K562 (cell line): Measurements from ENCODE around the gene HOXC5. TPM values are rescaled to one million over a fixed set of nuclear protein-coding genes. Genes with fewer than 3 reads are reported as not detected.

ENCODE experiments used
- ATAC-seq: fragments of 200-7000 bp; cut with Tn5 transposase; 3 replicates; pipeline ENCODE4 v1.9.1; 2020; ENCODE audit warnings: moderate library complexity
- BruUV-seq: library from RNA; stranded (reverse); fragments of 400-500 nt; replicated peaks from 2 replicates; lab custom pipeline; 2021; lab: Mats Ljungman, UMichigan
- CTCF ChIA-PET: fragments of 300-600 bp; formaldehyde crosslinking; extraction: SDS; loops from one replicate; lab custom pipeline; 2021; ENCODE audit warnings: low intra/inter-chr PET ratio; lab: Yijun Ruan, JAX
- POLR2A ChIA-PET: fragments of 300-600, 350-650 bp; sonication (Branson Sonifier 250); formaldehyde crosslinking; extraction: SDS; loops from one replicate; lab custom pipeline; 2021; ENCODE audit warnings: antibody characterized with exemption, inconsistent platforms; lab: Yijun Ruan, JAX
- DNase-seq, 4 experiments: peaks; one replicate each; pipeline versions ENCODE4 v3.0.0 to v3.0.0-alpha.2; 2011 to 2018; ENCODE audit warnings: low spot score in 3 of 4, mixed read lengths in 3 of 4; ENCODE audit errors: extremely low read depth in 1 of 4
- FAIRE-seq: peaks from 2 replicates; lab custom pipeline; 2011; peaks lifted over from hg19 to GRCh38; lab: Jason Lieb, UNC
- H2AFZ ChIP-seq: 2 replicates; pipeline ENCODE4 v1.6.0; 2011; ENCODE audit warnings: low read depth, low read length, control low read depth, inconsistent platforms
- H3K27ac ChIP-seq: fragments of 200-600 bp; 3 replicates; pipeline ENCODE4 v1.8.0; 2011; ENCODE audit warnings: low read depth, mild to moderate bottlenecking, control low read depth, inconsistent platforms, low read length, moderate library complexity, mixed read lengths; ENCODE audit errors: extremely low read depth
- H3K27me3 ChIP-seq, 2 experiments: fragments of 300-600 bp in 1 of 2; 2 replicates in 1 of 2; 3 replicates in 1 of 2; pipeline versions ENCODE4 v1.6.0 to v1.8.0; 2011; ENCODE audit warnings: inconsistent platforms in 2 of 2, low read length in 2 of 2, mild to moderate bottlenecking in 1 of 2, mixed read lengths in 1 of 2, moderate library complexity in 1 of 2; ENCODE audit not compliant: control insufficient read depth in 2 of 2, insufficient read depth in 2 of 2
- H3K36me3 ChIP-seq: fragments of 300-600 bp; 3 replicates; pipeline ENCODE4 v1.8.0; 2011; ENCODE audit warnings: mild to moderate bottlenecking, low read length, inconsistent platforms; ENCODE audit not compliant: control insufficient read depth, insufficient read depth
- H3K4me1 ChIP-seq, 2 experiments: fragments of 200-600 bp in 1 of 2; replicated peaks in 1 of 2; 2 replicates in 1 of 2; 3 replicates in 1 of 2; pipeline versions ENCODE4 v1.5.1 to v1.8.0; 2011; ENCODE audit warnings: inconsistent platforms in 2 of 2, low read length in 2 of 2, mild to moderate bottlenecking in 1 of 2, mixed read lengths in 1 of 2, moderate library complexity in 1 of 2; ENCODE audit not compliant: control insufficient read depth in 2 of 2, insufficient read depth in 2 of 2
- H3K4me2 ChIP-seq: 2 replicates; pipeline ENCODE4 v1.6.1; 2011; ENCODE audit warnings: low read length, control low read depth, inconsistent platforms, mixed read lengths; ENCODE audit not compliant: insufficient read depth
- H3K4me3 ChIP-seq: fragments of 200-600 bp; sonication (generic), shearing (Covaris generic); 2 replicates; pipeline ENCODE4 v1.5.1; 2016; ENCODE audit warnings: control low read depth, inconsistent platforms
- H3K79me2 ChIP-seq: fragments of 200-600 bp; 3 replicates; pipeline ENCODE4 v1.8.0; 2011; ENCODE audit warnings: low read length, inconsistent platforms; ENCODE audit not compliant: control insufficient read depth, insufficient read depth
- H3K9ac ChIP-seq, 2 experiments: 2 replicates each; pipeline versions ENCODE4 v1.6.0 to v1.6.1; 2011; ENCODE audit warnings: low read depth in 2 of 2, low read length in 2 of 2, control low read depth in 1 of 2, inconsistent platforms in 1 of 2, mild to moderate bottlenecking in 1 of 2, mixed read lengths in 1 of 2; ENCODE audit not compliant: insufficient read depth in 1 of 2
- H3K9me1 ChIP-seq: one replicate; pipeline ENCODE4 v1.6.0; 2011; ENCODE audit warnings: inconsistent platforms, mild to moderate bottlenecking, low read length, moderate library complexity; ENCODE audit not compliant: control insufficient read depth, insufficient read depth
- H3K9me3 ChIP-seq: replicated peaks from 2 replicates; pipeline ENCODE4 v1.5.1; 2011; ENCODE audit warnings: low read depth, low read length, inconsistent platforms; ENCODE audit not compliant: control insufficient read depth, insufficient read depth
- H4K20me1 ChIP-seq: replicated peaks from 2 replicates; pipeline ENCODE4 v1.6.1; 2011; ENCODE audit warnings: low read length, inconsistent platforms, mixed read lengths; ENCODE audit not compliant: control insufficient read depth, insufficient read depth
- FOXP4 ChIP-seq: sonication (generic); formaldehyde crosslinking; IDR thresholded peaks from 2 replicates; pipeline ENCODE4 v1.8.0; 2022; ENCODE audit warnings: mild to moderate bottlenecking, missing genetic modification reagents, borderline replicate concordance
- MCM2 ChIP-seq: fragments of 450-650 bp; IDR thresholded peaks from 2 replicates; pipeline ENCODE4 v1.6.1; 2017; ENCODE audit warnings: low read depth, mild to moderate bottlenecking
- MCM5 ChIP-seq: fragments of 450-650 bp; IDR thresholded peaks from 2 replicates; pipeline ENCODE4 v1.6.1; 2016; ENCODE audit warnings: low read depth
- MEF2A ChIP-seq: IDR thresholded peaks from 2 replicates; pipeline ENCODE4 v1.6.1; 2011; ENCODE audit warnings: low read depth, mild to moderate bottlenecking, low read length, moderate library complexity; ENCODE audit not compliant: control insufficient read depth
- NONO ChIP-seq, 2 experiments: fragments of 200-400 bp in 1 of 2; fragments of 450-650 bp in 1 of 2; formaldehyde crosslinking in 1 of 2; IDR thresholded peaks; 2 replicates each; pipeline ENCODE4 v1.6.1; 2017; ENCODE audit warnings: low read depth in 2 of 2, mild to moderate bottlenecking in 2 of 2, moderate library complexity in 2 of 2, low read length in 1 of 2
- OTX1 ChIP-seq: fragments of 450-650 bp; formaldehyde crosslinking; IDR thresholded peaks from 2 replicates; pipeline ENCODE4 v1.4.0; 2022; ENCODE audit warnings: mild to moderate bottlenecking
- PCBP1 ChIP-seq: fragments of 200-400 bp; formaldehyde crosslinking; IDR thresholded peaks from 2 replicates; pipeline ENCODE4 v1.6.1; 2018; ENCODE audit warnings: mild to moderate bottlenecking, low read depth, low read length; ENCODE audit not compliant: poor library complexity, severe bottlenecking
- PCBP2 ChIP-seq: fragments of 200-400 bp; formaldehyde crosslinking; IDR thresholded peaks from 2 replicates; pipeline ENCODE4 v1.6.1; 2018; ENCODE audit warnings: low read length, low read depth, mild to moderate bottlenecking, moderate library complexity; ENCODE audit not compliant: poor library complexity, severe bottlenecking
- POLR2A ChIP-seq: fragments of 450-650 bp; conservative IDR thresholded peaks from 2 replicates; pipeline ENCODE4 v1.6.1; 2016
- RHOXF2B ChIP-seq: fragments of 250-450 bp; sonication (Bioruptor Pico); conservative IDR thresholded peaks from 2 replicates; pipeline ENCODE4 v1.5.1; 2021
- SMARCC2 ChIP-seq: fragments of 450-650 bp; IDR thresholded peaks from 2 replicates; pipeline ENCODE4 v1.6.1; 2017; ENCODE audit warnings: antibody characterized with exemption, moderate library complexity, mild to moderate bottlenecking, low read depth
- TAF7 ChIP-seq: fragments of 450-650 bp; IDR thresholded peaks from 2 replicates; pipeline ENCODE4 v1.6.1; 2016; ENCODE audit warnings: missing genetic modification characterization, missing compliant biosample characterization
- TARDBP ChIP-seq: fragments of 450-650 bp; IDR thresholded peaks from 2 replicates; pipeline ENCODE4 v1.6.1; 2016
- ZBED1 ChIP-seq: IDR thresholded peaks from 2 replicates; pipeline ENCODE4 v1.6.1; 2014
- ZKSCAN3 ChIP-seq: fragments of 250-450 bp; sonication (Bioruptor Pico); IDR thresholded peaks from 2 replicates; pipeline ENCODE4 v1.4.0; 2020
- ZNF12 ChIP-seq: sonication (generic); formaldehyde crosslinking; IDR thresholded peaks from 2 replicates; pipeline ENCODE4 v1.4.0; 2020; ENCODE audit warnings: mild to moderate bottlenecking, missing genetic modification reagents
- ZNF146 ChIP-seq: IDR thresholded peaks from one replicate; pipeline ENCODE4 v1.6.1; 2018; ENCODE audit warnings: missing compliant biosample characterization; ENCODE audit not compliant: unreplicated experiment
- ZNF184 ChIP-seq: sonication (generic); formaldehyde crosslinking; IDR thresholded peaks from 2 replicates; pipeline ENCODE4 v1.5.0; 2020; ENCODE audit warnings: missing genetic modification reagents
- ZNF589 ChIP-seq: fragments of 200-800 bp; sonication (Bioruptor generic); IDR thresholded peaks from 2 replicates; pipeline ENCODE4 v1.6.1; 2016; ENCODE audit warnings: low read depth, missing genetic modification characterization, missing compliant biosample characterization
- ZNF696 ChIP-seq: fragments of 250-450 bp; sonication (Bioruptor Pico); conservative IDR thresholded peaks from 2 replicates; pipeline ENCODE4 v1.4.0; 2020; ENCODE audit warnings: mild to moderate bottlenecking, moderate library complexity
- WGBS: fragments of 100-300 bp; shearing (Covaris generic); methylation state at CpG from one replicate; pipeline ENCODE4 v1.1.6; 2016; ENCODE audit warnings: low coverage, mixed read lengths; ENCODE audit not compliant: insufficient coverage; ENCODE audit errors: missing lambda C conversion rate; 5-methylcytosine and 5-hydroxymethylcytosine counted together
- in situ Hi-C: fragments of 300-500 bp; cut with MboI; formaldehyde crosslinking; loops from 4 replicates; pipeline ENCODE4 v1.15.0; 2018; ENCODE audit warnings: inconsistent platforms, mixed read lengths
- intact Hi-C: fragments of 100-400 bp; cut with micrococcal nuclease; formaldehyde crosslinking; loops from 2 replicates; pipeline ENCODE4 v1.14.2; 2022
- polyA plus RNA-seq, 8 experiments: library from polyadenylated mRNA; depleted of rRNA in 4 of 8; stranded (reverse) in 5 of 8; unstranded in 3 of 8; fragments of >200 nt; fragmentation: Nextera tagmentation in 2 of 8; fragmentation: Illumina TruSeq in 1 of 8; extraction: Ambion mirVana in 2 of 8; extraction: Trizol in 1 of 8; gene quantifications; 2 replicates each; pipeline versions ENCODE4 v1.2.1 to v1.2.3, GENCODE V29; 2011 to 2014; ENCODE audit warnings: inconsistent platforms in 1 of 8, missing spikeins in 1 of 8
- total RNA-seq, 7 experiments: library from RNA; depleted of rRNA in 6 of 7; stranded (reverse); fragments of >200 nt in 6 of 7; fragmentation: Illumina TruSeq in 2 of 7; extraction: Trizol in 2 of 7; gene quantifications; 2 replicates each; pipeline versions ENCODE4 v1.2.1 to v1.2.3, GENCODE V29; 2011 to 2021; ENCODE audit warnings: low replicate concordance in 1 of 7
- TF ChIP-seq, protein P1 (sequence below), 2 experiments: IDR thresholded peaks; 2 replicates each; pipeline ENCODE4 v1.6.1; 2012; ENCODE audit warnings: improper control_type of control experiment in 2 of 2, low read depth in 2 of 2, low read length in 2 of 2, borderline replicate concordance in 1 of 2

HOXC5 gene
- total and polyA plus RNA-seq, 9 of the 15 experiments (the other 6 are each of a cell fraction or from before 2014, with no cell fraction given): 0.10 to 0.44 (median 0.18) TPM; not detected in 4

DNA sequence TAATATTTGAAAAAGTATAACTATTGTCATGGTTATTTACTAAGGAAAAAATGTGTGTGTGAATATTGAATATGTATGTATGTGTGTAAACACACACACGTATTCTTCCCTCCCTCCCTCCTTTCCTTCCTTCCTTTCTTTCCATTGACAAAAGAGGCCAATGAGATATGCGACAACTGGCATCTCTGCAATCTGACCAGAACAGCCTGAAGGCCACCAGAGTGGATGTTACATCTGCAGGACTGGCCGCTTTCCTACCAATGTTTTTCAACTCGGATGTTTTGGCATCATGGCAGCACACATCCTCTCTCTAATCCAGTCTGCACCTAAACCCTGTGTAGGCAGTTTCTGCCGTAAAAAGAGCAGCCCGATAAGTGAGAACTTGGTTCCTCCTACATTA lies 41.5 kb downstream of the HOXC5 start (continued):
- TF ChIP-seq NONO (IDR thresholded peaks at IDR 0.05; ENCODE audit: low read depth in 2 of 2, low read length in 1 of 2) (no peak), TARDBP (no peak), MEF2A (no peak), ZNF589 (no peak), MCM5 (no peak), ZBED1 (no peak), SMARCC2 (no peak), ZNF184 (CRISPR knock-in tag) (no peak), RHOXF2B (CRISPR knock-in tag) (no peak)

GRCh38 chr12:54075409-54075808 lies 42.6 kb downstream of the HOXC5 start:
- no peak overlapping the region for H3K4me3 ChIP-seq
- FAIRE-seq (no peak), ATAC-seq (no peak), DNase-seq (no peak)
- in situ Hi-C loops (no loop called here), intact Hi-C loops (no loop called here)
- no TSS peak for BruUV-seq
- H3K4me1 ChIP-seq: peaks cover 0 to 5% of the 10 kb centered on the region in 2 experiments; a peak in 3 of 5 replicates
- H3K9me3 ChIP-seq: no peaks in the 10 kb centered on the region
- WGBS: 17% methylated on average over 6 of the region's 6 CpGs
- H3K36me3 ChIP-seq: no peaks in the 10 kb centered on the region
- H2AFZ ChIP-seq: no peak overlapping the region
- no peak overlapping the region for H3K4me2 ChIP-seq
- POLR2A ChIA-PET: interaction anchor here (0.7 to 0.9 kb wide), 2 partner anchors 157 to 187 kb away, joined by 3 to 4 read pairs; no protein-coding TSS in a partner anchor
- H3K27me3 ChIP-seq: 0 out of 5 replicates have a peak, but pooled peaks cover 0 to 3% of the 10 kb centered on the region in 2 experiments
- no peaks in the 10 kb centered on the region for H3K79me2 ChIP-seq
- no peaks in the 10 kb centered on the region for H4K20me1 ChIP-seq
- no peaks in the 10 kb centered on the region for H3K9me1 ChIP-seq
- H3K9ac ChIP-seq: no peak overlapping the region
- no peak overlapping the region for H3K27ac ChIP-seq
- CTCF ChIA-PET: no interaction called here
- TF ChIP-seq PCBP2 (no peak), ZKSCAN3 (CRISPR knock-in tag) (no peak), PCBP1 (no peak), MCM2 (no peak), FOXP4 (CRISPR knock-in tag) (no peak), ZNF12 (CRISPR knock-in tag) (no peak), ZNF696 (CRISPR knock-in tag) (no peak), POLR2A (no peak), TAF7 (tag) (no peak), ZNF146 (CRISPR knock-in tag) (no peak), OTX1 (CRISPR knock-in tag) (no peak)
- TF ChIP-seq, protein P1, sequence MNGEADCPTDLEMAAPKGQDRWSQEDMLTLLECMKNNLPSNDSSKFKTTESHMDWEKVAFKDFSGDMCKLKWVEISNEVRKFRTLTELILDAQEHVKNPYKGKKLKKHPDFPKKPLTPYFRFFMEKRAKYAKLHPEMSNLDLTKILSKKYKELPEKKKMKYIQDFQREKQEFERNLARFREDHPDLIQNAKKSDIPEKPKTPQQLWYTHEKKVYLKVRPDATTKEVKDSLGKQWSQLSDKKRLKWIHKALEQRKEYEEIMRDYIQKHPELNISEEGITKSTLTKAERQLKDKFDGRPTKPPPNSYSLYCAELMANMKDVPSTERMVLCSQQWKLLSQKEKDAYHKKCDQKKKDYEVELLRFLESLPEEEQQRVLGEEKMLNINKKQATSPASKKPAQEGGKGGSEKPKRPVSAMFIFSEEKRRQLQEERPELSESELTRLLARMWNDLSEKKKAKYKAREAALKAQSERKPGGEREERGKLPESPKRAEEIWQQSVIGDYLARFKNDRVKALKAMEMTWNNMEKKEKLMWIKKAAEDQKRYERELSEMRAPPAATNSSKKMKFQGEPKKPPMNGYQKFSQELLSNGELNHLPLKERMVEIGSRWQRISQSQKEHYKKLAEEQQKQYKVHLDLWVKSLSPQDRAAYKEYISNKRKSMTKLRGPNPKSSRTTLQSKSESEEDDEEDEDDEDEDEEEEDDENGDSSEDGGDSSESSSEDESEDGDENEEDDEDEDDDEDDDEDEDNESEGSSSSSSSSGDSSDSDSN (IDR thresholded peaks at IDR 0.05; ENCODE audit: borderline replicate concordance in 1 of 2, low read depth in 2 of 2, low read length in 2 of 2): no peak
